ENCODE data around the gene PLLP. TPM values are rescaled to one million over a fixed set of nuclear protein-coding genes. Genes with fewer than 3 reads are reported as not detected.

Gene PLLP, protein sequence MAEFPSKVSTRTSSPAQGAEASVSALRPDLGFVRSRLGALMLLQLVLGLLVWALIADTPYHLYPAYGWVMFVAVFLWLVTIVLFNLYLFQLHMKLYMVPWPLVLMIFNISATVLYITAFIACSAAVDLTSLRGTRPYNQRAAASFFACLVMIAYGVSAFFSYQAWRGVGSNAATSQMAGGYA
- total RNA-seq, result 0.17 and 2.1 TPM in 2 replicates

DNA sequence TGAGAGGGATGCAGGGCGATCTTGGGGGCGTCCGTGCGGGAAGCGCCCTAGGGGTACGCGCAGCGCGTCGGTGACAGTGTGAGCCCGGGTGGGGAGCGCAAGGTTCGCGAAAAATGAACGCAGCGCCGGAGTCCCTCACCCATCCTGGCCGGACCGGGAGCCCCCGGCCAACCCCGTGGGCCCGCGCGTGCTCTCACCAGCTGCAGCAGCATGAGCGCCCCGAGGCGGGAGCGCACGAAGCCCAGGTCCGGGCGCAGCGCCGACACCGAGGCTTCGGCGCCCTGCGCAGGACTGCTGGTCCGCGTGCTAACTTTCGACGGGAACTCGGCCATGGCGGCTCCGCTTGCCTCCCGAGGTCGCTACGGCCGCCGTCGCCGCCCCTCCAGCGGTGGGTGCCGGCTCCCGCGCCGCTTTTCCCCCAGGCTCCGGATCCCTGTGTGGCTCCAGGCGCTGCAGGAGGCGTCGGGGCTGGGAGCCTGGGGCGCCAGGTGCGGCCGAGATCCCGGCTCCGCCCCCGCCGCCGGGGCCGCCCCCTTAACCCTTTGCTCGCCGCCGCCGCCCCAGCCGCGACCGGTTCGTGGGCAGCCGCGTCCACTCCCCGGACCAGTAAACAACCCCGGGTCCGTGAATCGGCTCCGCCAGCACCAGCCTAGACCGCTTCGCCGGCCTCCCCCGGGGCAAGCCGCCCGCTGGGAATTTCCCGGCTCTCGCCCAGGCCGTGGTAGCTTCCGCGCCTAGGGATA lies at the start of gene PLLP:
Gene PLLP (minus strand): TSS at position 464 of the 743 bp plus-strand sequence. CDS start 132 bp downstream, at position 332.

DNA sequence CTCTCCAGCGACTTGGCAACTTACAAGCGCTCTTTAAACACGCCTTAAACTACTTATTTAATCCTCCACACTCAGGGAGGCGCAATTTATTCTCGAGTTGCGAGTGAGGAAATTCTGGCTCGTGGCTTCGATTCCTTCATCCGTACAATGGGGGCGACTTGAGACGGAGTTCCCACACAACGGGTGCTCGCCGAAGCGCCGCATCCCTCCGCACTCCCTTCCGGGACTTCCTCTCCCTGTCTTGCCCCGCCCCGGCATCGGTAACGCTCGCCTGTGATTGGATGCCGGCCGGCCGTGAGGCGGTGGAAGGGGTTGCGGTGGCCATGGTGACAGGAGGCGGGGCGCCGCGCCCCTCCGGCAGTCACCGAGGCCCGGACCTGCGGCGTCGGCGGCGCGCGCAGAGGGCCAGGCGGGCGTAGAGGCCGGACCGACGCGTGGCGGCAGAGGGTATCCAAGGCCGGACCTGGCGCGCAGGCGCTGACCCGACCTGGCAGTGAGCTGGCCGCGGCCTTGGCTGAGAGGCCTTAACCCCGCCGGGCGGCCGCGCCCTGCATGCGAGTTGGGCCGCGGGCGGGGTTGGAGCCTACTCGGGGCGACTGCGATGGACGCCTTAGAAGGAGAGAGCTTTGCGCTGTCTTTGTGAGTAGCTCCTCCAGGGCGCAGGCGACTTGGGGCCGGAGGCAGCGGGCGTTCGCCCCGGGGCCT lies 39.6 kb downstream of the PLLP start, which contains the start of gene ARL2BP:
Gene ARL2BP (plus strand): TSS at position 493 of the 705 bp plus-strand sequence. CDS start 109 bp downstream, at position 602.

Other genes with a start within 250 kb of the PLLP start
- gene CPNE2, start 192.1 kb downstream of the PLLP start, total RNA-seq, result 23.7 and 24.6 TPM in 2 replicates
- 41.0 and 41.3 TPM in 2 replicates for gene PSME3IP1, start 98.6 kb downstream of the PLLP start, total RNA-seq
- 25.2 and 32.3 TPM in 2 replicates for gene RSPRY1, start 98.3 kb downstream of the PLLP start, total RNA-seq
- 57.0 and 84.8 TPM in 2 replicates for gene ARL2BP, start 39.4 kb downstream of the PLLP start, total RNA-seq
- gene CCL22, start 74.1 kb upstream of the PLLP start, total RNA-seq, result not detected in 2 replicates
- 0.09 and 0.12 TPM in 2 replicates for gene CX3CL1, start 87.8 kb upstream of the PLLP start, total RNA-seq
- gene CCL17, start 120.1 kb upstream of the PLLP start, total RNA-seq, result not detected in 2 replicates
- gene CIAPIN1, start 162.7 kb upstream of the PLLP start, total RNA-seq, result 27.2 and 30.0 TPM in 2 replicates
- 24.5 and 27.1 TPM in 2 replicates for gene COQ9, start 162.8 kb upstream of the PLLP start, total RNA-seq
- gene POLR2C, start 178.0 kb upstream of the PLLP start, total RNA-seq, result 77.9 and 87.5 TPM in 2 replicates
- 32.8 and 62.4 TPM in 2 replicates for gene DOK4, start 201.8 kb upstream of the PLLP start, total RNA-seq

Measured in pericardium fibroblast (primary cell).